Measurements from ENCODE around the gene NCK1. TPM values are rescaled to one million over a fixed set of nuclear protein-coding genes. Genes with fewer than 3 reads are reported as not detected.
A peak's percentile ranks its signal among the peaks of the same experiment; 100 is the strongest.

NCK1 gene
- total RNA-seq, 6 donors from 2014 or later: 26.2 to 61.7 (median 44.8) TPM

DNA sequence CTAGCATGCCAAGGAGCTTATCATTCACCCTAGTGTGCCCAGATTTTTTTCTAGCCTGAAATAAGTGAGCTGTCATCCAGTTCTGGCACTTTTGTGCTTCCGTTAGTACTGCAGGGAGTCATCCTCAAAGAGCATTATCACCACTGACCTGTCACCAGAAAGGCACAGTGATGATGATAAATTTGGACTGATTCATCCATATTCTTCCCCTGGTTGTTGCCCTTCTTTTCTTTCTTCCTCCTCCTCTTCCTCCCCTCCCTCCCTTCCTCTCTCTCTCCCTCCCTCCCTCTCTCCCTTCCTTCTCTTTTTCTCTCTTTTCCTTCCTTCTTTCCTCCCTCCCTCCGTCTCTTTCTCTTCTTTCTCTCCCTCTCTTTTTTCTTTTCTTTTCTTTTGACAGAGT lies 21.8 kb upstream of the NCK1 start:
- WGBS, 2 donors: 72 to 84% methylated on average over 2 of the region's 2 CpGs
- H3K27ac ChIP-seq: peak overlapping the region in 2 of 4 donors; percentile 56 to 74
- H3K4me1 ChIP-seq: peaks cover 0 to 35% (median 10%) of the 10 kb centered on the region in 4 donors
- H3K27me3 ChIP-seq: no peaks in the 10 kb centered on the region
- TF ChIP-seq POLR2A (IDR thresholded peaks at IDR 0.05) (no peak), POLR2AphosphoS5 (IDR thresholded peaks at IDR 0.05) (no peak), EP300 (IDR thresholded peaks at IDR 0.05) (no peak)
- TF ChIP-seq, protein P1, sequence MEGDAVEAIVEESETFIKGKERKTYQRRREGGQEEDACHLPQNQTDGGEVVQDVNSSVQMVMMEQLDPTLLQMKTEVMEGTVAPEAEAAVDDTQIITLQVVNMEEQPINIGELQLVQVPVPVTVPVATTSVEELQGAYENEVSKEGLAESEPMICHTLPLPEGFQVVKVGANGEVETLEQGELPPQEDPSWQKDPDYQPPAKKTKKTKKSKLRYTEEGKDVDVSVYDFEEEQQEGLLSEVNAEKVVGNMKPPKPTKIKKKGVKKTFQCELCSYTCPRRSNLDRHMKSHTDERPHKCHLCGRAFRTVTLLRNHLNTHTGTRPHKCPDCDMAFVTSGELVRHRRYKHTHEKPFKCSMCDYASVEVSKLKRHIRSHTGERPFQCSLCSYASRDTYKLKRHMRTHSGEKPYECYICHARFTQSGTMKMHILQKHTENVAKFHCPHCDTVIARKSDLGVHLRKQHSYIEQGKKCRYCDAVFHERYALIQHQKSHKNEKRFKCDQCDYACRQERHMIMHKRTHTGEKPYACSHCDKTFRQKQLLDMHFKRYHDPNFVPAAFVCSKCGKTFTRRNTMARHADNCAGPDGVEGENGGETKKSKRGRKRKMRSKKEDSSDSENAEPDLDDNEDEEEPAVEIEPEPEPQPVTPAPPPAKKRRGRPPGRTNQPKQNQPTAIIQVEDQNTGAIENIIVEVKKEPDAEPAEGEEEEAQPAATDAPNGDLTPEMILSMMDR (IDR thresholded peaks at IDR 0.05): no peak
- H3K4me3 ChIP-seq: no peak overlapping the region
- ATAC-seq (ENCODE audit: low FRiP score in 2 of 2) (no peak), DNase-seq (no peak)
- H3K36me3 ChIP-seq: peaks cover 0 to 5% (median 0%) of the 10 kb centered on the region in 4 donors
- H3K9me3 ChIP-seq: no peaks in the 10 kb centered on the region

DNA sequence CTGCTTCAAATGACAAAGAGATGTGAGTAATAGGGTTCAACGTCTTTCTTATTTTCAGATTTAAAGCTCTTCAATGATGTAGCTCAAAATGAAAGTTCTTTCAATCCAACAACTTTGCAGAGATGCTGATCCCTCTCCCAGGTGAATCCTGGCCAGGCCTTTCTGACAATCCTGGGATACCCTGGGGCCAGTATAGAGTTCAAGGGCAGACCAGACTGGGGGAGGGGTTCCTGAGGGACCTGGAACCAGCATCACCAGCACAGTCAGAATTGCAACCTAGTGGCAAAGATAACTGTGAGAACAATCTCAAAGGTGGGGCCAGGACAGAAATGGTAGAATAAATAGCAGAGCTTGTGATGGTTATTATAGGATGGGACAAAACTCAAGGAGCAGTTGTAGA lies 19.7 kb upstream of the NCK1 start:
- peaks cover 0 to 21% (median 8%) of the 10 kb centered on the region in 4 donors for H3K4me1 ChIP-seq
- no peak for DNase-seq
- H3K4me3 ChIP-seq: no peak overlapping the region
- H3K27ac ChIP-seq: no peak overlapping the region
- no peaks in the 10 kb centered on the region for H3K9me3 ChIP-seq
- no peaks in the 10 kb centered on the region for H3K27me3 ChIP-seq
- no peak for ATAC-seq (ENCODE audit: low FRiP score in 2 of 2)
- WGBS, 2 donors: 95 to 100% methylated on average over 1 of the region's 1 CpG
- TF ChIP-seq, protein P1 (IDR thresholded peaks at IDR 0.05): no peak
- TF ChIP-seq POLR2AphosphoS5 (IDR thresholded peaks at IDR 0.05) (no peak), EP300 (IDR thresholded peaks at IDR 0.05) (no peak), POLR2A (IDR thresholded peaks at IDR 0.05) (no peak)
- peaks cover 0 to 5% (median 0%) of the 10 kb centered on the region in 4 donors for H3K36me3 ChIP-seq

DNA sequence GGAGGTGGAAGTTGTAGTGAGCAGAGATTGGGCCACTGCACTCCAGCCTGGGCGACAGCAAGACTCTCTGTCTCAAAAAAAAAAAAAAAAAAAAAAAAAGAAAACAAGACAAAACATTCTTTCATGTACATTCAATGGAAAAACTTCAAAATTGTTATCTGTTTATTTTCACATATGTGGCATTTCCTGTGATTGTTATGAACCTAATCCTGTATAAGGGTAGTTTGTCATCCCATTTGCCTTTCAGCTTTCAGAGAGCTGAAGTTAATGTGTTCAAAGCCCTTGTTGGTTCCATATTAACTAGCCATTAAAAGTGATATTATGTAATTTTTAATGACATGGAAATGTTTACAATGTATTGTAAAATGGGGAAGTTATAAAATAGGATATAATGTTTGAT lies 17.3 kb upstream of the NCK1 start:
- Histone ChIP-seq H3K4me3 (no peak overlapping the region), H3K4me1 (peaks cover 0 to 8% (median 2%) of the 10 kb centered on the region in 4 donors), H3K36me3 (peaks cover 0 to 5% (median 0%) of the 10 kb centered on the region in 4 donors), H3K9me3 (no peaks in the 10 kb centered on the region), H3K27ac (no peak overlapping the region), H3K27me3 (no peaks in the 10 kb centered on the region)
- WGBS, 2 donors: 75 to 80% methylated on average over 1 of the region's 1 CpG
- ATAC-seq (ENCODE audit: low FRiP score in 2 of 2) (no peak), DNase-seq (no peak)
- TF ChIP-seq POLR2A (IDR thresholded peaks at IDR 0.05) (no peak), EP300 (IDR thresholded peaks at IDR 0.05) (no peak), POLR2AphosphoS5 (IDR thresholded peaks at IDR 0.05) (no peak)
- TF ChIP-seq, protein P1 (IDR thresholded peaks at IDR 0.05): no peak

DNA sequence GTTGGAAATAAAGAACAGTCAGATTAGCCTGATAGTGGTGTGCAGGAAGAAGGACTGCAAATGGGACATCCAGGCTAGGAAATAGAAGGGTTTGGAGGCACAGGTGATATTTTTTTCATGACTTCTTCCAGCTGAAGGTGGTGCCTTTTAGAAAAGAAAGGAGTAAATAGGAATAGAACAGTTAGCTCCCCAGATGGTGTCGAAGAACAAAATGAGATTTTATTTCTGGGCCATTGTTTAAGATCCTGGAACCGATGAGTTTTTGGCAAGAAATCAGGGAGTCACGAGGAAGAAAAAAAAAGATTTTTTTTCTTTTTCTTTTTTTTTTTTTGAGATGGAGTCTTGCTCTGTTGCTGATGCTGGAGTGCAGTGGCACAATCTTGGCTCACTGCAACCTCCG lies 9.8 kb upstream of the NCK1 start:
- no peak overlapping the region for H3K4me3 ChIP-seq
- no peak for ATAC-seq (ENCODE audit: low FRiP score in 2 of 2)
- DNase-seq: no peak
- 72 to 73% methylated on average over 4 of the region's 4 CpGs for WGBS, 2 donors
- TF ChIP-seq EP300 (IDR thresholded peaks at IDR 0.05): no peak
- TF ChIP-seq POLR2AphosphoS5 (IDR thresholded peaks at IDR 0.05): no peak
- TF ChIP-seq, protein P1 (IDR thresholded peaks at IDR 0.05): no peak
- TF ChIP-seq POLR2A (IDR thresholded peaks at IDR 0.05): no peak
- H3K36me3 ChIP-seq: peaks cover 0 to 8% (median 0%) of the 10 kb centered on the region in 4 donors
- H3K27ac ChIP-seq: peak overlapping the region in 1 of 4 donors; percentile 42
- peaks cover 0 to 8% (median 3%) of the 10 kb centered on the region in 4 donors for H3K4me1 ChIP-seq
- no peaks in the 10 kb centered on the region for H3K9me3 ChIP-seq
- H3K27me3 ChIP-seq: no peaks in the 10 kb centered on the region

DNA sequence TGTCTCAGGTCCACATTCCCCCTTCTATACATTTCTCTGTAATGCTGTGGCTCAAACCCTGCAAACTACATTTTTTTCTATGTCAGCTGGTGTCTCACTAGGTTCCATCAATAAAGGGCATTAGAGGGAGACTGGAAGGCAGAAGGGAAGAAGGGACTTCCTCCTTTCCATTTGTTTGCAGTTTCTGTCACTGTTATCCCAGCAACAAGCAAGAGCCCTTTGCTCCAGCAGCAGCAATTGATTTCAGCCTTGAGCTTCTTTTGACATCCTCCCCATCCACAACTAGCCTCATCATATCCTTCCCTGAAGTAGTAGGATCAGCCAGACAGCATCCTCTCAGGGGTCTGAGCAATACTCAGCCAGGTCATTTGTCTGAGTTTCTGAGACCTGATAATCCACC lies 5.3 kb upstream of the NCK1 start:
- H3K4me3 ChIP-seq: no peak overlapping the region
- TF ChIP-seq EP300 (IDR thresholded peaks at IDR 0.05) (no peak), POLR2AphosphoS5 (IDR thresholded peaks at IDR 0.05) (no peak), POLR2A (IDR thresholded peaks at IDR 0.05) (no peak)
- TF ChIP-seq, protein P1 (IDR thresholded peaks at IDR 0.05): no peak
- H3K9me3 ChIP-seq: no peaks in the 10 kb centered on the region
- DNase-seq (no peak), ATAC-seq (ENCODE audit: low FRiP score in 2 of 2) (peak in 1 of 2 donors; percentile 53)
- H3K27ac ChIP-seq: no peak overlapping the region
- H3K36me3 ChIP-seq: peaks cover 0 to 8% (median 0%) of the 10 kb centered on the region in 4 donors
- peaks cover 12 to 30% (median 26%) of the 10 kb centered on the region in 4 donors for H3K4me1 ChIP-seq
- H3K27me3 ChIP-seq: no peaks in the 10 kb centered on the region

Data from upper lobe of left lung (tissue), 6 donors.